GM21447 (cell line): ENCODE data around the gene RPS15.
"Not testable (repeated sequence)": the region's sequence is repeated elsewhere in the genome, so short reads cannot be mapped to it uniquely, and the experiment has no call there.

Experiments used
- ATAC-seq: cut with Tn5 transposase; IDR thresholded peaks from one replicate; pipeline ENCODE4 v1.9.1; 2021; ENCODE audit not compliant: unreplicated experiment

RPS15 gene

DNA sequence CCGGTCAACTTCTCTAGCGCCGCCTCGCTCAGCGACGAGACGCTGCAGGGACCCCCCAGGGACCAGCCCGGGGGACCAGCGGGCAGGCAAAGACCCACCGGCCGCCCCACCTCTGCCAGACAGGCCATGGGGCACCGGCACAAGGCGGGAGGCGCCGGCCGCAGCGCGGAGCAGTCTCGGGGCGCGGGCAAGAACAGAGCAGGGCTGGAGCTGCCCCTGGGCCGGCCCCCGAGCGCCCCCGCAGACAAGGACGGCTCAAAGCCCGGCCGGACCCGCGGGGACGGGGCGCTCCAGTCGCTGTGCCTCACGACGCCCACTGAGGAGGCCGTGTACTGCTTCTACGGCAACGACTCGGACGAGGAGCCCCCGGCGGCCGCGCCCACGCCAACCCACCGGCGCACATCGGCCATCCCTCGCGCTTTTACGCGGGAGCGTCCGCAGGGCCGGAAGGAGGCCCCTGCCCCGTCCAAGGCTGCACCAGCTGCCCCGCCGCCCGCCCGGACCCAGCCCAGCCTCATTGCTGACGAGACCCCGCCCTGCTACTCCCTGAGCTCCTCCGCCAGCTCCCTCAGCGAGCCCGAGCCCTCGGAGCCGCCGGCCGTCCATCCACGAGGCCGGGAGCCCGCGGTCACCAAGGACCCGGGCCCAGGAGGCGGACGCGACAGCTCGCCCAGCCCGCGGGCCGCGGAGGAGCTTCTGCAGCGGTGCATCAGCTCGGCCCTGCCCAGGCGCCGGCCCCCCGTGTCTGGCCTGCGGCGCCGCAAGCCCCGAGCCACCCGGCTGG lies 29.5 kb downstream of the RPS15 start:
- ATAC-seq = no peak

DNA sequence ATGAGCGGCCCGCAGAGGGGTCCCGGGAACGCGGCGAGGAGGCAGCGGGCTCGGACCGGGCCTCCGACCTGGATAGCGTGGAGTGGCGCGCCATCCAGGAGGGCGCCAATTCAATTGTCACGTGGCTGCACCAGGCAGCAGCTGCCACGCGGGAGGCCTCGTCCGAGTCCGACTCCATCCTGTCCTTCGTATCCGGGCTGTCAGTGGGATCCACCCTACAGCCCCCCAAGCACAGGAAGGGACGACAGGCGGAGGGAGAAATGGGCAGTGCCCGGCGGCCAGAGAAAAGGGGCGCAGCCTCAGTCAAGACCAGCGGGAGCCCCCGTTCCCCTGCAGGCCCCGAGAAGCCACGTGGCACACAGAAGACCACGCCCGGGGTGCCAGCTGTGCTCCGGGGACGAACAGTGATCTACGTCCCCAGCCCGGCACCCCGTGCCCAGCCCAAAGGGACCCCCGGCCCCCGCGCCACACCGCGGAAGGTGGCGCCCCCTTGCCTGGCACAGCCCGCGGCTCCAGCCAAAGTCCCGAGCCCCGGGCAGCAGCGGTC lies 30.2 kb downstream of the RPS15 start:
- ATAC-seq = no peak

DNA sequence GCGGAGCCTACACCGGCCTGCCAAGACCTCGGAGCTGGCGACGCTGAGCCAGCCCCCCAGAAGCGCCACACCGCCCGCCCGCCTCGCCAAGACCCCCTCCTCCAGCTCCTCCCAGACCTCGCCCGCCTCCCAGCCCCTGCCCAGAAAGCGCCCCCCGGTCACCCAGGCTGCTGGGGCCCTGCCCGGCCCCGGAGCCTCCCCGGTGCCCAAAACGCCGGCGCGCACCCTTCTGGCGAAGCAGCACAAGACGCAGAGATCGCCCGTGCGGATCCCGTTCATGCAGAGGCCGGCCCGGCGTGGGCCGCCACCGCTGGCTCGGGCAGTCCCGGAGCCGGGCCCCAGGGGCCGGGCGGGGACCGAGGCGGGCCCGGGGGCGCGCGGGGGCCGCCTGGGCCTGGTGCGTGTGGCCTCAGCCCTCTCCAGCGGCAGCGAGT lies 30.6 kb downstream of the RPS15 start:
- no peak for ATAC-seq

DNA sequence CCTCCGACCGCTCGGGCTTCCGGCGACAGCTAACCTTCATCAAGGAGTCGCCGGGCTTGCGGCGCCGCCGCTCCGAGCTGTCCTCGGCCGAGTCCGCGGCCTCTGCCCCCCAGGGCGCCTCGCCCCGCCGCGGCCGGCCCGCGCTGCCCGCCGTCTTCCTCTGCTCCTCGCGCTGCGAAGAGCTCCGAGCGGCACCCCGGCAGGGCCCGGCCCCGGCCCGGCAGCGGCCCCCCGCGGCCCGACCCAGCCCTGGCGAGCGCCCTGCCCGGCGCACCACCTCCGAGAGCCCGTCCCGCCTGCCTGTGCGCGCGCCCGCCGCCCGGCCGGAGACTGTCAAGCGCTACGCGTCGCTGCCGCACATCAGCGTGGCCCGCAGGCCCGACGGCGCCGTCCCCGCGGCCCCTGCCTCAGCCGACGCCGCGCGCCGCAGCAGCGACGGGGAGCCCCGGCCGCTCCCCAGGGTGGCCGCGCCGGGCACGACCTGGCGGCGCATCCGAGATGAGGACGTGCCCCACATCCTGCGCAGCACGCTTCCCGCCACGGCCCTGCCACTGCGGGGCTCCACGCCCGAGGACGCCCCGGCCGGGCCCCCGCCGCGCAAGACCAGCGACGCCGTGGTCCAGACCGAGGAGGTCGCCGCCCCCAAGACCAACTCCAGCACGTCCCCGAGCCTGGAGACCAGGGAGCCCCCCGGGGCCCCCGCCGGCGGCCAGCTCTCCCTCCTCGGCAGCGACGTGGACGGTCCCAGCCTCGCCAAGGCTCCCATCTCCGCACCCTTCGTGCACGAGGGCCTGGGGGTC lies 31.3 kb downstream of the RPS15 start:
- no peak for ATAC-seq

DNA sequence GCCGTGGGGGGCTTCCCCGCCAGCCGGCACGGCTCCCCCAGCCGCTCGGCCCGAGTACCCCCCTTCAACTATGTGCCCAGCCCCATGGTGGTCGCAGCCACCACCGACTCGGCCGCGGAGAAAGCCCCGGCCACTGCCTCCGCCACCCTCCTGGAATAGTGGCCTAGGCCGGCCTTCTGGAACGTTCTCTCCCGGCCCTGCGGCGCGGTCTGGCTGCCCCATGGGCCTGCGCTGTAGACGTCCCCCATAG lies 31.8 kb downstream of the RPS15 start:
- ATAC-seq = no peak

DNA sequence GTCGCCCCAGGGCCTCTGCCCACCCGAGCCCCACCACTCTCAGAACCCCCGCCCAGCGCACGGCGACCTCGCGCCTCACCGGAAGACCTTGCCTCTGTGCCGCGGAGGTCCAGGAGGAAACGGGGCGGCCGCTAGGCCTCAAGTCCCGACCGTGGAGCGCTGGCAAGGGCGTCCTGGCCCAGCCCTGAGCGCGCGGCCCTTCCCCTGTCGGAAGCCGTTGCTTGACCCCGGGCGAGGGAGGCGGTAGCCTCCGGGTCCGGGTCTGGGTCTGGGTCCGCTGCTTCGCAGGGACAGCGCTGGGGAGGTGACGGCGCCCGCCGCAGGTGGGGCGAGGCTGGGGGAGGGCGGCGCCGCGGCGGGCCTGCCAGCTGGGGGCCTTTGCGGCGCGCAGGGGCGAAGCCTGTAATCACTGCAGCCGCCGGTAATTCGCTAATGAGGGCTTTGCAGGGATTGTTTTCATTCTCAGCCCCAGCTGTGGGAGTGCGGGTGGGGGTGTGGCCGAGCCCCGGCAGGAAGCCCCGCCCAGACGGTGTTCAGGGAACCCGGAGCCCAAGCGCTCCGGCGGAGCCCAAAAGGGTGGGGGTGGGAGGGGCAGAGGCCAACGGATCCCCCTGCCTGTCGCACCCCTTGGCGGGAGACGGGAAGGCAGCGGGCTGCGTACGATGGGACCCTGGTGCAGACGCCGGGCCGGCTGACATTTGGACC lies 32.3 kb downstream of the RPS15 start:
- ATAC-seq = no peak

DNA sequence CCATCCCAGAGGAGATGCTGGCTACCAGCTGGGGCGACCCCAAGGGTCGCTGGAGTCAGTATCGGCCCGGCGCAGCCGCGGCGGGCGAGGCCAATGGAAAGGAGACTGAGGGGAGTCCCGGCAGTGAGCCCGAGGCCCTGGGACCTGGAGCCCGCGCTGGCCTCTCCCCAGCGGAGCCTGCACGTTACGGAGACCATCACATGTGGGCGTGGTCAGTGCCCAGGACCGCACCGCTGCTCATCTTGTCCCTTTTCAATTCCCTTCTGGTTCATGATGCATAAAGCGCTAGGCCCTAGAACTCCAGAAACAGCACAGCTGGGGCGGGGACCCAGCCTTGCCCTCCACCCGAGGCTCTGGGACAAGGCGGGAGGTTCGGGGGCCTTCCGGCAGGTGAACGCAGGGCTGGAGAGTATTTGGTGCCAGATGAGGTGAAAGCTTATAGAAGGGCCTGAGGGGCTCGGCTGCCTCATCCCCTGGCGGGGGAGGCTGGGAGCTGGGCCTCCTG lies 32.9 kb downstream of the RPS15 start:
- ATAC-seq = no peak

DNA sequence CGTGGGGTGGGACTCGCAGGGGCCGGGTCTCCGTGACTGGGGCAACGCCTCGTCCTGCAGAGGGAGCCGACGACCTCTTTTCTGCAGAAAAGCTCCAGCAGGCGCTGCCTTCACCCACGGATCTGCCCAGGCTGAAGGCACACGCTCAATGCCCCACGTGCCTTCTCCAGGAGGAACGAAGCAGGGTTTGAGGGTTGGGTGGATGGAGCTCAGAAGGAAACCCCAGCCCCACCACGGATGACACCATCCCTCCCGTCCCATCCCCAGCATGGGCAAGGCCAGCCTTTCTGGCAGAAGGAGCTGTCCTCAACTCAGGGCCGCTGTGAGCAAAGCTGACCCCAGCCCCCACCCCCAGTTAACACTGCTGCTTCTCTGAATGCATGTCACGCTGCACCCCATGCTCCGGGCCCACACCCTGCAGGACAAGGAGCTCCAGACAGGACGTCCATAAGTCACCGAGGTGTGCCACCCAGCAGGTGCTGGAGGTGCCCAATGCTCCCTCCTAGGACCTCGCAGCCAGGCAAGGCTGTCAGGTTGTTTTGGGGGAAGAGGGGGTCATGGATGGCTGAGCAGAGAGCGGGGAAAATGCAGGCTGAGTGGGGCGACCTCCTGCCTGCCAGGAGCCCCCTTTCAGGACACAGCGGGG lies 33.4 kb downstream of the RPS15 start:
- ATAC-seq = no peak

DNA sequence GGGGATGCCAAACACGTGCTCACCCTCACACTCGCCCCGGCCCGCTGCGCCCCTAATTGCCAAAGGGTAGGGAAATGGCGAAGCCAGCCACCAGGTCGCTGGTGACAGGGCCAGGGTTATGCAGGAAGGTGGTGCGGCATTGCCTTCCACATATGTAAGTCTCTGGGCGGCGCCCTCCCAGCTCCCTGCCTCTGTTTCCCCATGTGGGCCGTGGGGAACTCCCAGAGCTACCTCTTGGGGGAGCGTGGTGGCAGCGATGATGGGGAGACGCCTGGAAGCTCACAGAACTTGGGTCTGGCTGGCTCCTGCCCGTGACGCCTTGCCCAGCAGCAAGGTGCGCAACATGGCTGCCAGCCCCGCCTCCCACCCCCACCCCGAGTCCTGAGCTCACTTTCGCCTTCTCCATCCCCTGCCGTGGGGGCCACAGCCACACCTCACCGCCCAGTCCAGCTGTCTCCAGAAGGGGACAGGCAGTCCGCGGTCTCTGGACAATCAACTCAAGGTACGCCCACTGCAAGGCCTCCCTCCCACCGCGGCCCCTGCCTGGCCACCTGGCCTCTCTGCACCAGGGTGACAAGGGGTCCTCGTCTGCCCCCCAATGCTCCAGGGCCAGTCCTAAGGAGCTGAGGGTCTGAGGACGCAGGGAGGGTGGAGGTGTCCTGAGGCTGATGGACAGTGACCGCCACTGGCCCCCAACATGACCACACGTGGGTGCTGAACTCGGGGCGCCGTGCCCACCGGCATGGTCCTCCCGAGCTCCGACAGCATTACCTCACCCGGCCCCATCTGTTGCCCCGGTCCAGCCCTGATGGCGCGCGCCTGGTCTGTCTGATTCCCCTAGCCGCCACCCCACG lies 34.3 kb downstream of the RPS15 start:
- ATAC-seq = no peak

DNA sequence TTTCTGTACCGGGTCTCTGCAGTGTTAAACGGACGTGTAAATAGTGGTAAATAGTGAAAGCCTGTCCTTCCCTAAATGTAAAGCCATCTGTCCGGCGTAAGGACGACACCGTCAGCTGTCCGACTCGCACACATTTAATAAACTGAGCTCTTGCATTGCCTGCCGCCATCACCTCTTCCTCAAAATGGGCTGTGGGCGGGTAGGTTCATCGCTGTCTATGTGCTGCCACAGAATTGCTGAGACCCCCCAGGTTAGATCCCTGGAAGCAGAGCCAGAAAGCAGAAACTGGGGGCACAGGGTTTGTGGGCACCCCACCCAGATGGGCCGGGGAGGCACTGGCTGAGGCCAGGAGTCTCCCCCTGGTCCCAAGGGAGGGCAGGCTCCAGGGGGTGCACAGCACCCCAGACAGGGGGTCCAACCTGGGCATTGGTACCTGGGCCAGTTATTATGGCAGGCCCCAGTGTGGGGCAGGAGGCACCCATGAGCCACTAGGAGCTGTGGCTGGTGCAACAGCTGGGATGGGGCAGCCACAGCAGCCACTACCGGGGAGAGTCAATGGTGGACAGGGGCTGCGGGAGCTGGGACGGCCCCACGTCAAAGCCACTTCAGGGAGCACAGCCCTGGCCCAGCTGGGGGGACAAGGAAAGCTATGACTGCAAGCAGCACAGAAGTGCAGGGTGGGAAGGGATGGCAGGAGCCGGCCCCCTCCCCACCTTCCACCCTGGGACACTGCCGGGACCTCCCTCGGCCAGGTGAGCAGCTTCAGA lies 35.1 kb downstream of the RPS15 start:
- ATAC-seq = no peak

DNA sequence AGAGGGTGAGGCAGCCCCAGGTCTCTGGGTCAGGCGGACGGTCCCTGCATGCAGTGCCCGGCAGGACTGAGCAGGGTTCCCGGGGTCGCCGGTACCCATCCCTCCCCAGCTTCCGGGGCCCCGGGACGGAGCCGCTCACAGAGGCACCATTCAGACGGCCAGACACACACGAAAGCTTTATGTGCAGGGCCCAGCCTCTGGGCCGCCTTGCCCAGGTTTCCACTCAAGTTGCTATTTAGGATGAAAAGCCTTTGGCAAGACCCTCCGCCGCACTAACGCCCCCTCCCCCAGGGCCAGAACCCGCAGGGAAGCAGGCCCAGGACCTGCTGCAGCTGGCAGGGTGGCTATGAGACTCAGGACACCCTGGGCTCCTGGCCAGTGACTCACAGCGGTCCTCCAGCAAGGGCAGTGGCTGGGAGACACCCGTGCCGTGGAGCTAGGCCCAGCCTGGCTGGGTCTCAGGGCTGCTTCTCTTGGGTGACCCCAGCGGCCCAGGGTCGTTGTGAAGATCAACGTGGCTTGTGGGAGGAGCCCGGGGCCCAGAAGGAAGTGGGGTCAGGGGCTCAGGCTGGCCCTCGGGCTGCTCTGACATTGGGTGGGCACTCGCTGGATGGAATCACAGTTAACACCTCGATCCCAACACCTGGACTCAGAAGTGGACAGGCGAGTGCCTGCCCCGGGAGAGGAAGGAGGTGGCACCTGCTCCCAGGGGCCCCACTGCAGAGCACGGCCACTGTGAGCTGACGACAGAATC lies 36.0 kb downstream of the RPS15 start:
- ATAC-seq = no peak

DNA sequence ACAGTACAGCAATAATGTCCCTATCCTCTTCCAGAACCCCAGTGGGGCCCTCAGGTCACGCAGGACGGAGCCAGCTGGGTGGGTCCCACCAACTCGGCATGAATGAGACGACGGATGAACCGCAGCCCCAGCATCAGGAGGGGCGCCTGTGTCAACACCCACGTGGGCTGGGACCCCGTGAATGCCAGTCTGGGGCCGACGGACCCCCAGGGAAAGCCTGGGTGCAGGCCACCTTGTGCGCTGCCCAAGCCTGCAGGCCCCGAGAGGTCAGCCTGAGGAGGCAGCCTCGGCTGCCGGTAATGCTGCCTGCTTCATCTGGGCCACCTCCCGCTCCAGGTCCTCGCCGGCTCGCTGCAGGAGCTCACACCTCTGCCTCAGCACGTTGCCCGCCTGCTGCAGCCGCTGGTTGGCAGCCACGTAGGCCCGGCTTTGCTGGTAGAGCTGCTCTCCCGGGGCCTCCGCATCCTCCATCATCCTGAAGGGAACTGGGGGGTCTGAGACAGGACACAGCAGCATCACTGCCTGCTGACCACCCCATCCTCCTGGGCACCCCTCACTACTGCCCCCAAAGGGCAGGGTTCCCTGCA lies 36.7 kb downstream of the RPS15 start:
- ATAC-seq = no peak

DNA sequence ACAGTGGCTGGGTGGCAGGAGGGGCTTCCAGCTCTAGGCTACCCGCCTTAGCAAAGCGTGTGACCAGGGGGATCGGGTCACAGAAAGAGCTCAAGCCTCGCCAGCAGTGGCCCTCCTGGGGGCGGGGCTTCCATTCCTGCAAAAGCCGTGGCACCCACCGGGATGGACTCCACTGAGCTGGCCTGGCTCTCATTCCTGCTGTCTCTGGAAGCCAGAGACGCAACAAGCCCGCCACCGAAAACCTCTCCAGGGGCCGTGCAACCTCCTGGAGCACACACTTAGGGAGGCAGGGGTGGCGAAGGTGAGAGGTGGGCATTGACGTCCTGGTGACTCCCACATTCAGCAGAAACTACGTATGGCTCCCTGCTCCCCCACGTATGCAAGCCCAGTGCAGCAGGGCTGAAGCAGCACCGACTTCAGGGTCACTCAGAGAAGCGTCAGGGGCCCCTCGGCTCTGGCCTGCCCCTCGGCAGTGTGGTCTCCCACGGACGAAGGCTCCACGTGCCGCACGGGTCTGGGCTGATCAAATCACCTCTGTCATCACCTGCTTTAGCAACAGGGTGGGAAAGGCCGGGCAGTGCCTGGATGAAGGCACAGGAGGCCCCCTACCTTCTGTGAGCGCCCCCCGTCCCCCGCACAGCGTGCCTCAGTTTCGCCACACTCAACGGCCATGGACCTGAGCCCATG lies 37.7 kb downstream of the RPS15 start:
- ATAC-seq = no peak

DNA sequence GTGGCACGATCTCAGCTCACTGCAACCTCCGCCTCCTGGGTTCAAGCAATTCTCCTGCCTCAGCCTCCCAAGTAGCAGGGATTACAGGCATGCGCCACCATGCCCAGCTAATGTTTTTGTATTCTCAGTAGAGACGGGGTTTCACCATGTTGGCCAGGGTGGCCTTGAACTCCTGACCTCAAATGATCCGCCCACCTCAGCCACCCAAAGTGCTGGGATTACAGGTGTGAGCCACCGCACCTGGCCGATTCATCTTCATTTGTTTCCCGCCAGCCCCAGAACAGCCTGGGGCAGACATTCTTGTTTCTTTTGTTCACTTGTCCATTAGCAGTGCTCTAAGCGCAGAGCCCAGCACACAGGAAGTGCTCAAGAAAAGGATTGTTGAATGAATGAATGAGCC lies 38.9 kb downstream of the RPS15 start:
- not testable (repeated sequence) for ATAC-seq

DNA sequence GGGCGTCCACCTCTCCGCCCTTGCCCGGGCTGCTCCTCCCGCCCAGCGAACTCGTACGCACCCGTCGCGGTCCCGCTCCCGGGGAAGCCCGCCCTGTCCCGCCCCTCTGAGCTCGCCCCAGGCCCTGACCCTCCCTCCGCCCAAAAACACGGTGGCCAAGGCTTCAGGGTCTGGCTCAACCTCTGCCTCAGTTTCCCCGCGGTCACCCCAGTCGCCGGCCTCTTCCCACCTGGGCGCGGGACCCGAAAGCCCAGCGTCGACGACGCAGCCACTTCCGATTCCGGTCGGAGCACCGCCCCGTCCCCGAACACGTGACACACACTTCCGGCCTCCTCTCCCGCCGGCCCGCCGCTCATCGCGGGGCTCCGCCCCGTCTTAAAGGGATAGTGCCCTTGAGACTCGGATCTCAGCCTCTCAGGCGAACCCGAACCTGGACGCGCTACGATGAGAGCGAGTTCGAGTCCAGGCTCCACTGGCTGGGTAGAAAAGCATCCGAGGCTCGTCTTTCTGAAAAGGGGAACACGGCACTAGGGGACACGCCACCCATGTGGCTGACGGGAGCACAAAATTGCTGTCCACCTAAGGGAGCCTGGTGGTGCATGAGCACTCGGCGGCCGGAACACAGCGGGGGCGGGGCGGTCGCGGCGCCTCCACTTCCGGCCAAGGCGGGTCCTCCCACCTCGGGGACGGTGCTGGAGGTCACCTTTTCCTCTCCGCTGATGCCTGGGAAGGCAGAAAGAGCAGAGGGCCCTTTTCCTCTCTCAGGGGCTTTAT lies 40.9 kb downstream of the RPS15 start, which contains the start of gene C19orf25:
Gene C19orf25 (minus strand): TSS at position 282 of the 774 bp plus-strand sequence. CDS start 312 bp downstream, outside the sequence.
- peak; percentile 86 for ATAC-seq

DNA sequence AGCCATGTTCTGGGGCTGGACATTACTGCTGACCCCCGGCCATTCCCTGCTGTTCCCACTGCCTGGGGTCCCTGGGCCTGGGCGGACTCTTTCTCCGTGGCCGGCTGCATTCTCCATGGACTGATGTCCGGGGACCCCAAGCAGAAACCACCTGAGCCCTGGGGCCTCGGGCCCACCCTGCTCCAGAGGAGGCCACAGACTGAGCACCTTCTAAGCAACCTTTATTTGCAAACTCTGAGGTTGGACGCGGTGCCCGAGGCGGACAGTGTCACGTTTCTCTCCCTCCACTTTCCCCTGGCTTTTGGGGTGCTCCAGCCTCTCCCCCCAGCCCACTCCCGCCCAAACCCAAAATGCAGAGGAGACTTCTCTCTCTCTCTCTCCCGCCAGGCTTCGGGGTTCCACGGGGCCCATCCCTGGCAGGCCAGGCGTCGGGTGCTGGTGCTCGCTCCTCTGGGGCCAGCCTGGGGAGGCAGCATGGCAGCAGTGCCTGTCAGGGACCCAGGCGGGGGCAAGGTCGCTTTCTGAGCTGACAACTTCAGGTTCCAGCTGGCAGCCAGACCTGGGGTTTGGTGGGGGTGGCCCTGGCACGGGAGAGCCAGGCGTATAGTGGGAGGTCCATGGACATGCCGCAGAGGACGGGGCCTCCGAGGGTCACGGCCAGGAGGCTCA lies 43.2 kb downstream of the RPS15 start:
- ATAC-seq = no peak
